H1 (cell line): ENCODE data around the gene PLCB4.

Source experiments
- EZH2 ChIP-seq: fragments of 200-600 bp; sonication (generic); IDR thresholded peaks from 2 replicates; pipeline ENCODE4 v1.7.1; 2012; ENCODE audit warnings: low read depth, mild to moderate bottlenecking, moderate library complexity, low read length, inconsistent platforms; ENCODE audit not compliant: severe bottlenecking
- SRF ChIP-seq: IDR thresholded peaks from 2 replicates; pipeline ENCODE4 v1.6.1; 2011; ENCODE audit warnings: mild to moderate bottlenecking, low read depth, low read length, moderate library complexity
- TF ChIP-seq, protein P1 (sequence below): IDR thresholded peaks from 2 replicates; pipeline ENCODE4 v1.6.1; 2012; ENCODE audit warnings: inconsistent platforms
- TF ChIP-seq, protein P2 (sequence below), 3 experiments: IDR thresholded peaks; 1 replicate in 2 of 3; 2 replicates in 1 of 3; pipeline versions ENCODE4 v1.5.1 to v1.6.1; 2011; ENCODE audit warnings: low read length in 3 of 3, mild to moderate bottlenecking in 3 of 3, inconsistent platforms in 2 of 3, low read depth in 1 of 3, moderate library complexity in 1 of 3; ENCODE audit not compliant: insufficient read depth in 1 of 3; ENCODE audit errors: control extremely low read depth in 1 of 3

DNA sequence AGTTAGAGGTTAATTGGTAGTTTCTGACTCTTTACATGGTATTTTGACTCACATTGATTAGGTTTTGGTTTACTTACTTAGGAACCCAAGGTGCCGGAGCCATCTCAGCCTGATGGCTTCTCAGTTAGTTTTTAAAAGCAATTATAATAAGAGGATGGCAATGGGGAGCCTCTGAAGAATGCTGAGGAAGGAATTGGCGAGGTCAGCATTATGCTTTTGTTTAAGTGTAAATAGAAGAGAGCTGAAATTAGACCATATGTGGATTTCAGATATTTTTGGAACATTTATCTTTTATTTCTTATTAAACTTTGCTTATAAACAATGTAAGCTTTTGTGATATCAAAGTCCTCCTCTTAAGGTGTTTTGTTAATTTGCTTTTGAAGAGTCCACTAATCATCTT is 77.8 kb downstream of the PLCB4 start:
- TF ChIP-seq EZH2 = no peak
- TF ChIP-seq, protein P1, sequence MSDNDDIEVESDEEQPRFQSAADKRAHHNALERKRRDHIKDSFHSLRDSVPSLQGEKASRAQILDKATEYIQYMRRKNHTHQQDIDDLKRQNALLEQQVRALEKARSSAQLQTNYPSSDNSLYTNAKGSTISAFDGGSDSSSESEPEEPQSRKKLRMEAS = no peak
- no peak for TF ChIP-seq SRF
- TF ChIP-seq, protein P2, sequence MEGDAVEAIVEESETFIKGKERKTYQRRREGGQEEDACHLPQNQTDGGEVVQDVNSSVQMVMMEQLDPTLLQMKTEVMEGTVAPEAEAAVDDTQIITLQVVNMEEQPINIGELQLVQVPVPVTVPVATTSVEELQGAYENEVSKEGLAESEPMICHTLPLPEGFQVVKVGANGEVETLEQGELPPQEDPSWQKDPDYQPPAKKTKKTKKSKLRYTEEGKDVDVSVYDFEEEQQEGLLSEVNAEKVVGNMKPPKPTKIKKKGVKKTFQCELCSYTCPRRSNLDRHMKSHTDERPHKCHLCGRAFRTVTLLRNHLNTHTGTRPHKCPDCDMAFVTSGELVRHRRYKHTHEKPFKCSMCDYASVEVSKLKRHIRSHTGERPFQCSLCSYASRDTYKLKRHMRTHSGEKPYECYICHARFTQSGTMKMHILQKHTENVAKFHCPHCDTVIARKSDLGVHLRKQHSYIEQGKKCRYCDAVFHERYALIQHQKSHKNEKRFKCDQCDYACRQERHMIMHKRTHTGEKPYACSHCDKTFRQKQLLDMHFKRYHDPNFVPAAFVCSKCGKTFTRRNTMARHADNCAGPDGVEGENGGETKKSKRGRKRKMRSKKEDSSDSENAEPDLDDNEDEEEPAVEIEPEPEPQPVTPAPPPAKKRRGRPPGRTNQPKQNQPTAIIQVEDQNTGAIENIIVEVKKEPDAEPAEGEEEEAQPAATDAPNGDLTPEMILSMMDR (IDR thresholded peaks at IDR 0.05; ENCODE audit: control extremely low read depth in 1 of 3, insufficient read depth in 1 of 3, low read depth in 1 of 3, low read length in 3 of 3) = no peak
